22Rv1 (cell line): ENCODE measurements around the gene YJEFN3.

Source experiments
- H3K27ac ChIP-seq: fragments of 450-650 bp; 2 replicates; pipeline ENCODE4 v1.5.1; 2017
- ZFX ChIP-seq: fragments of 450-650 bp; IDR thresholded peaks from 2 replicates; pipeline ENCODE4 v1.6.1; 2017; ENCODE audit warnings: antibody characterized with exemption, borderline replicate concordance
- TF ChIP-seq, protein P1 (sequence below): fragments of 450-650 bp; IDR thresholded peaks from 2 replicates; pipeline ENCODE4 v1.5.1; 2017; ENCODE audit warnings: mild to moderate bottlenecking

The YJEFN3 gene, protein sequence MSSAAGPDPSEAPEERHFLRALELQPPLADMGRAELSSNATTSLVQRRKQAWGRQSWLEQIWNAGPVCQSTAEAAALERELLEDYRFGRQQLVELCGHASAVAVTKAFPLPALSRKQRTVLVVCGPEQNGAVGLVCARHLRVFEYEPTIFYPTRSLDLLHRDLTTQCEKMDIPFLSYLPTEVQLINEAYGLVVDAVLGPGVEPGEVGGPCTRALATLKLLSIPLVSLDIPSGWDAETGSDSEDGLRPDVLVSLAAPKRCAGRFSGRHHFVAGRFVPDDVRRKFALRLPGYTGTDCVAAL

GRCh38 chr19:19528721-19529490 is at the start of gene YJEFN3:
Gene YJEFN3 (plus strand): TSS chr19:19528911. CDS start chr19:19528933, 22 bp downstream.
- no peak within 1 kb of the TSS for H3K27ac ChIP-seq
- no peak for TF ChIP-seq ZFX

DNA sequence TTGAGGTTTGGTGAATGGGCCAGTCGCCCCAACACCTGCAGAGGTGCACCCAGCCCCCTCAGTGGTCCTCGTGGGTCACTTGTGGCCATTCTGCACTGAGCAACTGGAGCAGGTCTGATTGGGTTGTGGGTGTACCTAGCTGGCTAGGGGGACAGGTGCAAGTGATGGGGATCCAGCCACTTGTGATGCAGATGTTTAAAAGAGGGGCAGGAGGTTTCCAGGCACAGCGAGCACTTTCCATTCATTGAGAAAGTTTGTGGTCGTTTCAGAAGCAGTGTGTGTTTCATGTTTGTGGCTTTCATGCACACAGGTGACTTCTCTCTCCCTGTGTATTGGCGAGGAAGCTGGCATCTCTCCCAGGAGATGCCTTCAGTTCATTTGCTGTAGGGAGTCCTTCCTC is 48.0 kb upstream of the YJEFN3 start:
- TF ChIP-seq ZFX = no peak
- TF ChIP-seq, protein P1, sequence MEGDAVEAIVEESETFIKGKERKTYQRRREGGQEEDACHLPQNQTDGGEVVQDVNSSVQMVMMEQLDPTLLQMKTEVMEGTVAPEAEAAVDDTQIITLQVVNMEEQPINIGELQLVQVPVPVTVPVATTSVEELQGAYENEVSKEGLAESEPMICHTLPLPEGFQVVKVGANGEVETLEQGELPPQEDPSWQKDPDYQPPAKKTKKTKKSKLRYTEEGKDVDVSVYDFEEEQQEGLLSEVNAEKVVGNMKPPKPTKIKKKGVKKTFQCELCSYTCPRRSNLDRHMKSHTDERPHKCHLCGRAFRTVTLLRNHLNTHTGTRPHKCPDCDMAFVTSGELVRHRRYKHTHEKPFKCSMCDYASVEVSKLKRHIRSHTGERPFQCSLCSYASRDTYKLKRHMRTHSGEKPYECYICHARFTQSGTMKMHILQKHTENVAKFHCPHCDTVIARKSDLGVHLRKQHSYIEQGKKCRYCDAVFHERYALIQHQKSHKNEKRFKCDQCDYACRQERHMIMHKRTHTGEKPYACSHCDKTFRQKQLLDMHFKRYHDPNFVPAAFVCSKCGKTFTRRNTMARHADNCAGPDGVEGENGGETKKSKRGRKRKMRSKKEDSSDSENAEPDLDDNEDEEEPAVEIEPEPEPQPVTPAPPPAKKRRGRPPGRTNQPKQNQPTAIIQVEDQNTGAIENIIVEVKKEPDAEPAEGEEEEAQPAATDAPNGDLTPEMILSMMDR = no peak
- H3K27ac ChIP-seq = no peak overlapping the region

GRCh38 chr19:19482809-19483596 is 45.7 kb upstream of the YJEFN3 start:
- H3K27ac ChIP-seq = no peak overlapping the region
- TF ChIP-seq, protein P1 = no peak
- no peak for TF ChIP-seq ZFX

DNA sequence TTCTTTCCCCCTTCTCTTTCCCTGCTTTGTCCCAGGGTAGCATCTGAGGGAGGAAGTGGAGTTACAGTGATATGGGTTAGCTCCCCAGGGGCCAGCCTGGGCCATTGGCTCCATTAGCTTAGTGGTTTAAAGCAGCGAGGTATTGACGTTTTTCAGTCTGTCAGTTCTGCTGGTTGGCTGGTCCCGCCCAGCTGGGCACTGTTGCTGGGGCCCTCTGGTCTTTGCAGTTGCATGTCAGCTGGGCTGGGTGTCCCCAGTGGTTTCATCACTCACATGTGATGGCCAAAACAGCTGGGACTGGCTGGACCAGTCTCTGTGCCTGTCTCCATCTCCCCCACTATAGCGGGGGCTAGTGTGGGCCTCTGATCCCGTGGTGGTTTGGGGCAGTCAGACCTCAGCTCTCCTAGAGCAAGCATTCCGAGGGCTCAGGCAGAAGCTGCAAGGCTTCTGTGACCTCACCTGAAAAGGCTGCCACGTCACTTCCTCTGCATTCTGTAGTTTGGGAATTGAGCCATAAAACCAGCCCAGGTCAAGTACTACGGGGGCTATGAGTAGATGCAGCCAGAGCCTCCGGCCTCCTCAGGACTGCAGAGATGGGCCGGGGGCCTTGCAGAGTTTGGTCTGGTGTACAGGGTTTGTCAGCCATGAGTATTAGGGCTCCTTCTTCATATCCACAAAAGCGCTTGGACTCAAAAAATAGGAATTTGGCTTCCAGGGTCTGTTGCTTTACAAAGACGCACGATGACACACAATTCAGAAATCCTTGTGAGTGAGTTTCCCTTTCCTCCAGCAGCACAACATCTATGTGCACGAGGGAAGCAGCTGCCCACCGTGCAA is 43.3 kb upstream of the YJEFN3 start:
- TF ChIP-seq ZFX = no peak
- TF ChIP-seq, protein P1 = no peak
- H3K27ac ChIP-seq = 0 out of 2 replicates have a peak overlapping the region, but pooled peaks have one; percentile 95

DNA sequence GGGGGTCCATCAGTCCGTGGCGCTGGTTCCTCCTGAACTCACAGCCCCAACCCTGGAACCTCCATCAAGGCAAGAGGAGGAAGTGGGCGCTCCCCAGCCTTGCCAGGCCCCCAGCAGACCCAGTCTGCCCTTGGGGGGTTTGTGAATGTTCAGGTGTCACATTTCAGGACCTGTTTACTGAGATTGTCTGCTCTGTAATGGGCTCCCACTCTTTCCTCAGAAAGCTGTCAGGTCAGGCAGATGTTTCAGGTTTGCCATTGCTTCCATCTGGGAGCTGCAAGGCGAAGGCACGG is 42.8 kb upstream of the YJEFN3 start:
- no peak for TF ChIP-seq ZFX
- TF ChIP-seq, protein P1 = no peak
- 0 out of 2 replicates have a peak overlapping the region, but pooled peaks have one; percentile 95 for H3K27ac ChIP-seq

GRCh38 chr19:19486343-19487076 is 42.2 kb upstream of the YJEFN3 start:
- peak overlapping the region; percentile 95; the same call in 1 of the 2 replicates for H3K27ac ChIP-seq
- TF ChIP-seq ZFX = no peak
- TF ChIP-seq, protein P1 = no peak
